HG02970 (cell line): ENCODE results near the gene ADTRP.

Source experiments
- ATAC-seq: cut with Tn5 transposase; IDR thresholded peaks from one replicate; pipeline ENCODE4 v1.9.1; 2021; ENCODE audit warnings: mild to moderate bottlenecking, moderate library complexity, moderate number of reproducible peaks; ENCODE audit not compliant: unreplicated experiment, low FRiP score

The ADTRP gene, protein sequence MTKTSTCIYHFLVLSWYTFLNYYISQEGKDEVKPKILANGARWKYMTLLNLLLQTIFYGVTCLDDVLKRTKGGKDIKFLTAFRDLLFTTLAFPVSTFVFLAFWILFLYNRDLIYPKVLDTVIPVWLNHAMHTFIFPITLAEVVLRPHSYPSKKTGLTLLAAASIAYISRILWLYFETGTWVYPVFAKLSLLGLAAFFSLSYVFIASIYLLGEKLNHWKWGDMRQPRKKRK

DNA sequence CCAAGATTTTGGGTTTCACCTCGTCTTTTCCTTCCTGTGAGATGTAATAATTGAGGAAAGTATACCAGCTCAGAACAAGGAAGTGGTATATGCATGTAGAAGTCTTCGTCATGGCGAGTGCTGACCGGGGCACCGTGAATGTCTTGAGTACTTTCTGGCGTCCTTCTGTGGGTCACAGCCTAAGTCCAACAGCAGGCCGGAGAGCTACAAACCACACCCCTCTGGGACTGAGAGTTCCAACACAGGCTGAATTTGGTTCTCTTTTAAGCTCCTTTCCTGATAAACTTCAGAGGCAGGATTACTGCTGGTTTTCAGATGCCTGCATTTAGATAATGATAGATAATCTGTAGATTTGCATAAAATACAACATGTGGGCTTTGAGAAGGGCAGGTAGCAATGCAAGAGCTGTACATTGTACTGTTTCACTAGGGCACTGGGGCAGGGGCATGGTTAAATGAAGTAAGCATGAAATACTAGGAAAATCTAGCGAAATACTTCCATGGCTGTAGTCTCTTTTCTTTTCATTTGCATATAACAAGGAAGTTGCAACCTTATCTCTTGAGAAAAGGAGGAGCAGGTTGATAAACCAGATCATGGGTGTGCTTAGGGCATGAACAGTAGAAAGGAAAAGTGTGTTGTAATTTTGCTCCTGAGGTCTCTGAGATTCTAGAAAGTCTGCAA lies at the start of gene ADTRP:
Gene ADTRP (minus strand): TSS at position 156 of the 681 bp plus-strand sequence. CDS start 44 bp downstream, at position 112.
- ATAC-seq = no peak

DNA sequence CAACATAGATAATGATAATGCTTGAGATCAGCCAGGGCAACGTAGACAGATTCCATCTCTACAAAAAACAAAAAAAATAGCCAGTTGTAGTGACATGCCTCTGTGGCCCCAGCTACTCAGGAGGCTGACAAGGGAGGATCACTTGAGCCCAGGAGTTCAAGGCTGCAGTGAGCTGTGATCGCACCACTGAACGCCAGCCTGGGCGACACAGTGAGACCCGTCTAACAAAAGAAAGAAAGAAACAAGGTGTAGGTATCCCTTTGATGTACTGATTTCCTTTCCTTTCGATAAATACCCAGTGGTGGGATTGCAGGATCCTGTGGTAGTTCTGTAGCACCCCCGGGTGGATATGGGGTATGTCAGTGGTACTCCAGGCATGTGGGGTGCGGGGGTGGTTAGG lies 48.2 kb upstream of the ADTRP start:
- no peak for ATAC-seq

DNA sequence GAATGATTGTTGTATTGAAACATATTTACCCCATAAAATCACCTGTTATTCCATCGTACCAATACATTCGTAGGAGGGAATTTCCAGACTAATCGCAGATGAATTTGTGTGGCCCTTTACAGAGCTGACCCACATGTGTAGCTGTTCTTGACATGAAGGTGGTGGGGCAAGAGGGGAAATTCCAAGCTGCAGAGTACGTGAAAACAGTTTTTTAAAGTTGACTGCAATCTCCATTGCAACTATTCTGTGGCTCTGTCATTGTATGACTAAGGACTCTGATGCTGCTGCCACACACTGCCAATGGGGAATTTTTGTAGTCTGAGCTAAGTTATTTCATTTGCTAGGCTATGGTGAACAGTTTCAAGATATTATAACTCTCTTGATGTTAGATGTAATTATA lies 46.4 kb upstream of the ADTRP start:
- ATAC-seq = peak; percentile 73

DNA sequence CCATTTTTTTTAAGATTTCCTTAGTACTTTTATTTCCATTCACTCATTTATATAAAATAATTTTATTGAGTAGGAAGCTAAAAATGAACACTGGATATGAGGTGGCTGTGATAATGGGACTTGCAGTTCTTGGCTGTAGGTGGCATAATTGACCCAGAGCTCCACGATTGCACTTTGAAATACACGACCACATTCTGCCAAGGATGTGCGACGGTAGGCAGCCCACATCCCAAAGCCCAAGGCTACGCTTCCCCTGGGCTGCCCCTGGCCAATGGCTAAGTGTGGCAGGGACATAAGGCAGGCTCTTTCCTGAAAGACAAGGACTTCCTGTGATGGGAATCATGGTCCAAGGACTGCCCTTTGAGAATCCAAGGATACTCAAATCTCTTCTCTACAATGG lies 43.7 kb upstream of the ADTRP start:
- no peak for ATAC-seq

DNA sequence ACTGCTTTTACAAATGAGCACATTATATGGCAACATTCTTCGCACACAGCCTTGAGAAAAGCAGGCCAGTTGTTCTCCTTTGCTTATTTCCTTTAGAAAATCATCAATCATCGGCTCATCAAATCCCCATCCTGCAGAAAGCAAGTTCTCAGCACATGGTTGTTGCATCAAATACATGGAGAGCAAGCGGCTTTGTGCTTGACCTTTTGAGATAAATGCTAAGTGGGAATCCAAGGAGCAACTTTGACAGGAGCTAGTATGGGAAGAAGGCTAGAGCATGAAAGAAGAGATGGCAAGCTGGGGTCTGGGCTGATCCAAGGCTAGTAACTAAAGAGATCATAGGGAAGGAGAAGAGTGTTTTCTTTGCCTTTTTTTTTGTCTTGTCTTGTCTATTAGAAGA lies 43.2 kb upstream of the ADTRP start:
- no peak for ATAC-seq

DNA sequence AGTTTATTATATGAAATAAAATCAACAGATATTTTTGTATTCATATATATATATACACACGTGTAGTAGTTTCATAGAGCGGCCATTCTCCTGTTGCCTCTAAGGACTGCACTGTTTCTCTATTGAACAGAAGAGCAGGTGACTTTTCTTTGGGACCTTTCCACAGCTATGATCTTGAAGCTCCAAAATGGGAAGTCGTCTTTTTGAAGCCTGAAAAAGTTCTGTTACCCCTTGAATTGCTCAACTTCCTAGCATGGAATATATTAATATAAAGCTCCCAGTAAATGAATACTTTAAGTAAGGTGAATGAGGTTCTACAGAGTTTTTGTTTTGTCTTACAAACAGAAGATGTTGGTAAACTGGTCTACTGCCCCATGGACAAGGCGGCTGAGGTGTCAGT lies 42.2 kb upstream of the ADTRP start:
- no peak for ATAC-seq

DNA sequence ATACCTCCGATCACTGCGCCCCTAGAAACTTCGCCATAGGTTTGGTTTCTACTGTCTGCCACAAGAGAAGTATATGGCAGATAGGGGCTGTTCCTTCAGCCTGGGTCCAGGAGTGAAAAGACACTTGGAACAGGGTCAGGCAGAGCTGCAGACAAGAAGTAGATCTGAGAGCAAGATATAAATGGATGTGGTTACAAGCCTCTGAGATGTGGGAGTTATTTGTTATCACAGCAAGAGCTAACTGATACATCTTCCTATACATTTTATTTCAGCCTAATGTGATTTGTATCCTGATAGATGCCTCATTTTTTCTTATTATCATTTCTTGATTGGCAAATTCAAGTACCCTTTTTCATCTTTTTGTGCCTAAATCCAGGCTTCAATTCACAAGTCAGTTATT lies 40.9 kb upstream of the ADTRP start:
- no peak for ATAC-seq

DNA sequence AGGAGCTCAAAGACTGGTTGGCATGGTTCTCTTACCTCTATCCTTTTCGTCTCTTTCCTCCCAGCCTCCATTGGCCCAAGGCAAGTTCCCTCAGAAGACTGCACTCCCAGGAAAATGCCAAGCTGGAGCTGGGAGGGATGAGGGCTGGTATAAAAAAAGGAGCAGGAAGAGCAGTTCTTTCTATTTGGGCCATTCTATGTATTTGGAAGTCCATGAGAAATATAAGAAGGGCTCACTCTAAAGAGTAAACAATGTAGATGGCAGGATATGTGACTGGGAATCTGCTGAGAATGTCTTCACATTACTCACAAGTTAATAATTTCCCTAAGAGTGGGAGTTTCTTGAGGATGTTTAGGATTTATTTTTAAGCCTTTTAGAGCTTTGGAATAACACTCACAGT lies 36.6 kb upstream of the ADTRP start:
- ATAC-seq = no peak

DNA sequence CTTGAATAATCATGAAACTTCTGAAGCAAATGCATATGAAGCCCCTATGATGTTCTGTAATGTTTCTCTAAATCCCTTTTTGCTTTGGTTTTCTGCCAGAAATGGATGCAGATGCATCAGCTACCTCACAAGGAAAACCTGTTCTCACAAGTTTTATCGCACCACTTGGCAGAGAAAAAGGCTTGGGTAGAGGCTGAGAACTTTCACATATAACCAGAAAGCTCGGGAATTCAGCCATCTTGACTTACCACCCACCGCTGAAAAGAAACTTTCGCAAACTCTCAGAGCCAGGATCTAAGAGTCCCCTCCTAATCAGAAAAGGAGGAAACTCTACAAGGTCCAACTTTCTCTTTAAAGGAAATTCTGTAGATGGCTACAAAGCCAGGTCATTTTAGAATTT lies 36.2 kb upstream of the ADTRP start:
- ATAC-seq = no peak

DNA sequence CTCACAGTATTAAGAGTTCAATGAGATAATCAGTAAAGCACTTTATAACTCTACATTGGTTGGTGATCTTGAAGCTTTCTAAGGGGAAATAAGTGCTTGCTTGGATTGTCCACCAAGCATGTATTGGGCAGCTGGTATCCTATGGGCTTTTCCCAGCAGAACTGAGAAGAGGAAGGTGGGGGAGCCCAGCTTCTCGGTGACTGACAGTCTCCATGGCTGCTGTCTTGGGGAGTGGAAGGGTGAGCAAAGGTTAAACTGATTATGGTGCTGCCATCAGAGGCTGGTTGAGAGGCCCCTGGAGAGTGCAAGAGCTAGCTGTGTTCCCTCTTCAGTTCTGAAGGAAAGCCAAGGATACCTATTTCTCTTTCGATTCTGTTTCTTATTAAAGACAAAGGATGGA lies 35.5 kb upstream of the ADTRP start:
- no peak for ATAC-seq

DNA sequence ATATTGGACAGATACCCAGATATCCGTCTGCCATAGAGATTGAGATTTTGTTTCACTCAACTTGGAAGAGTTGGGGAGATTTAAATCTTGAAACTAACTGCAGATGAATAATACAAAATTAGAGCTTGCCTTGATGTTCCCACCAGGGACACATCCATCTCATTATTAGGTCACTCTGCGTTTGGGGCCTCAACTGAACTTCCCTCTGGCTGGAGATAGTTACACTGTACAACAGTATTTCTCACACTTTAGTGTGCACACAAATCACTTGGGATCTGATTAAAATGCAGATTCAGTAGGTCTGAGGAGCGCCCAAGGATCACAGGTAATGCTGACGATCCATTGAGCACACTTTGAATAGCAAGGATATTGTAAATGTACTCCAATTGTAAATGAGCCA lies 35.0 kb upstream of the ADTRP start:
- ATAC-seq = no peak

DNA sequence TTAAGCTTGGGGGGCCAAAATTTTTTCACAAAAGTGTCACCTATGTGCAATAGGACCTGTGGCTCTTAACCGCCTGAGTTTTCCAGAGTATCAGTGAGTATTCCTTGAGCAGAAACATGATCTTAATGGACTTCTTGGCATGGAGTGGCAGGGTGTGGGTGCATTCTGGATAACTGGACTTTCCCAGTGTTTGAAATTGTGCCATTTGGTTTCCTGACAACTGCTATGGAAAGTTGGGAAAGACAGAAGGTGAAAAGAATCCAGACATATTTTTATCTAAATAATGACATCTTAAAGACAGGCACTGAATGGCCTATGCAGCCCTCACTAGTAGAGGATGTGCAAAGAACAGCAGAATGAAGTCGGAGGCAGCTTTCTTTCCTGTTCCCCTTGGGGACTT lies 34.3 kb upstream of the ADTRP start:
- no peak for ATAC-seq

DNA sequence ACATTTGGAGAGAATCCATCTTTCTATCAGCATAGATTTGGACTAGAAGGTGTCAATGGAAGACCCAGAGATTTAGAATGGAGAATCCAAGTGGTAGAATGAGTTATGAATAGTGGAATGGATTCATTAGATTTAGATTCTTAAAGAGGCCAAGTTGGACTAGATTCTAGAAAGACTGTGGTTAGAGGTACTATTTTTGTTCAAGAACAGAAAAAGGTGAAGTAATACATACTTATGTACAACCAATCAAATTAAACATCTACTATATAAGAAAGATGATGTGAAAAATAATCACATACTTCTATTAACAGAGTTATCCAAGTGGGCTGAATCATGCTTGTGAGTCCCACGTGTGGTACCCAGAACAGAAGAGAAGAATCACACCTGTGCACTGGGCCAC lies 33.8 kb upstream of the ADTRP start:
- ATAC-seq = no peak

DNA sequence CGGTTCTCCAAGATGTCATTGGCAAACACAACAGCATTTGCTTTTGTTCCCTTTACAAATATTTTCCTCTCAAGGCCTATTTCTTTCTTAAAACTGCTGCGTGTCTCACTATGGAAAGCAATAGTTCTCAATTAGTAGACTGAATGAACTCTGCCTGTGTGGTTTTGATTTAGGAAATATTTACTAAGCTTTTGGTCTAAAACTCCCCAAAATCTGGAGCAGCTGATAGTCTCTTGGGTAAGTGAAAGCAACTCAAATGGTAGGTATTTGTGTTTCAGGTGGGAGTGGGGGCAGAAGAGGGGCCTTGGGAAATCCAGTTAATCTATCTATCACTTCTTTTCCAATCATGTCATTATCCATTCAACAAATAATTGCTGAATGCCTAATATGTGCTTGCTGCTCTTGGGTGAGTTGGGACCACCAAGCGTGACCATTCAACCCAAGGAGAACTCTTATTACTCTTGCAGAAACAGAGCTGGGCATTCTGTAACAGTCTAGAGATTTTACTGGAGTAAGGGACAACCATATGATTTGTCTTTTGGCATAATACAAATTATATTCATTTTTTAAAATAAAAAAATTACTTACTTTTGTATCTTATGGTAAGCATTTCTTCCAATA lies 33.2 kb upstream of the ADTRP start:
- no peak for ATAC-seq

DNA sequence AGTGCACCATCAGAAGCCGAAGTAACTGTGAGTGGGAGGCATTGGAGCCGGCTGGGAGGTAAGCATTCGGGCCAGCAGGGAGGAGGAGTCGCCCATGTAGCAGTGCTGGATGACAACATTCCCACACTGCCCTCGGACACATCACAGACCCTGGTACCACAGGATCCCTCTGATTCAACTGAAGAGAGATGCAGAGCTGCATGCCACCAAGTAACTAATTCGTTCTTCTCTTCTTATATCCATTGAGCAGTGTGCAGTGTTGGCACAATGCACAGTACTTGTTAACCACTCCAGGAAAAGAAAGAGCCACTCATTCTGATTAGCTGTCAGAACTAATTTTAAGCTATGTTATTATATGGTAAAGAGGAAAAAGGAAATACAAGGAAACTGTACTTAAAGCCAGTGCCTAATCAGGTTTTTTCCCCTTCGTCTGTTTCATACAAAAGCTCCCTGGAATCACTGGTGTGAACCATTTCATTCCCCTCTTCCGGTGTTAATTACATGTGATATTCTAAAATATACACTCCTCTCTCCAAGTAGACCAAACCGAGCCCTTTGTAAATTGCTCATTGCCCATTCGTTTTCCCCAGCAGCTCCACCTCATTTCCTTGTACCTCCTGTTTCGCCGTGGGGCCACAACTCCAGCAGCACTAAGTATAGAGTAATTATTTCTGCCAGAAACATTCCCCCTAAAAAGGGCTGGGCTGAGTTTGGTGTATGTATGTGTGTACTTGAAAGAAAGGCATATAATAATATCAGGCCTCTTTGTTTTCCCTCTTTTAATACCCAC lies 32.4 kb upstream of the ADTRP start:
- ATAC-seq = no peak

DNA sequence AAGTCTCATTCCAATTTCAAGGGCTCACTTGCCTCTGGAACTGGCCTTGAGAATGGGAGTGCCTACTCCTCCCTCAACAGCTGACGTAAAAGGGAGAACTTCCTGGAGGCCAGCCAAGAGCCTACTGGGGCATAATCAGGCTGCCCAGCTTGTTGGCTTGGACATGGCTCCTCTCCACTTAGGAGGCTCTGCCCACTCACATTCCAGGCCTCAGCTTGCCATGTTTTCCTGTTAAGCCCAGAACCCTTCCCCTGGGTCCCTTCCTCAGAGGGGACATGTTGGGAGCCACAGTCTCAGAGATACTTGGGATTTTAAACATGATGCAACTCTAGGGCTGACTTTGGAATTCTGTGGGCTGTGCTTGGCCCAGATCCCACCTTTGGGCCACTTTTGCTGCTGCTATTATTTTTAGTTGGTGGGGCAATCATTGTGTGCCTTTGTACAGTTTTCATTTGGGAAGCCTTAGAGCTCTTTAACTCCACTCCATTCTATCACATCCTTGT lies 31.5 kb upstream of the ADTRP start:
- no peak for ATAC-seq

DNA sequence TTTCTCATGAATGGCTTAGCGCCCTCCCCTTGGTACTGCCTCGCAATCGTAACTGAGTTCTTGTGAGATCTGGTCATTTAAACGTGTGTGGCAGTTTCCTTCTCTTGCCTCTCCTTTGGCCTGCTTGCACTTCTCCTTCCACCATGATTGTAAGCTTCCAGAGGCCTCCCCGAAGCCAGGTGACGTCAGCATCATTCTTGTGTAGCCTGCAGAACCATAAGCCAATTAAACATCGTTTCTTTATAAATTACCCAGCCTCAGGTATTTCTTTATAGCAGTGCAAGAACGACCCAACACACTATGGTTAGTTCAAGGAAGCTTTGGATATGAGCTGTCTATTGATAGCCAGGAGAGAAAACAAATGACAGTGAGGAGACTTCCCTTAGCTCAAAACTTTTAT lies 29.5 kb upstream of the ADTRP start:
- ATAC-seq = no peak

DNA sequence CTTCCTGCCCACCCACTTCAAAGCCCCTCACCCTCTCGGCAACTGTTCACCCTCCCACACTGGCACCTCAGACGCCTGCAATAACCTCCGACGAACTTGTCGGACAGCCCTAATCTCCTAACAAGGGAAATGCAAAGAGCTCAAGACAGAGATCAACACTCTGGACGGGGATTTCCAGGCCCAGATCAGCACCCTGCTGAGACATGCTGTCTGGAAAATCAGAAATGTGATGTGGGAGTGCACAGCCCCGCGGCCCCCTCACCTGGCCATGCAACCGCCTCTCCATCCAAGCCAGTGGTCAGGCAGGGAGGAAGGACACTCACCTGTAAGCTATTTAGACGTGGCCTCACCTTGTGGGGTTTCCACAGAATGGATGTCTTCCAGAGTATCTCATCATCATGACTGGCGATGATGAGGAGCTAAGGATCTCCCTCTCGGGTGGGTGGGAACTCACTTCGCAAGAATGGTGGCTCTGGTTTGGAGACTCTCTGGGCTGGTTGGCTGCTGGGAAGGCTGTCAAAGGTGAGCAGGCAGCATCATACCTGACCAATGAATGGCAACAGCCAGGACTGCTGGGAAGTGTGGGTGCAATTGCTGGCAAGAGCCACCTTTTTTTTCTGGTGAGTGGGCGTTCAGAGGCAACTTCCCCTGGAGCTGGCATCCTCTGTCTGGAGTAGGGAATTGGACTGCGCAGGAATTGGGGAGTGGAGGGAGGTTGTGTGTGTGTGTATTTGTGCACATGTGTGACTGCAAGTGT lies 28.1 kb upstream of the ADTRP start:
- no peak for ATAC-seq

DNA sequence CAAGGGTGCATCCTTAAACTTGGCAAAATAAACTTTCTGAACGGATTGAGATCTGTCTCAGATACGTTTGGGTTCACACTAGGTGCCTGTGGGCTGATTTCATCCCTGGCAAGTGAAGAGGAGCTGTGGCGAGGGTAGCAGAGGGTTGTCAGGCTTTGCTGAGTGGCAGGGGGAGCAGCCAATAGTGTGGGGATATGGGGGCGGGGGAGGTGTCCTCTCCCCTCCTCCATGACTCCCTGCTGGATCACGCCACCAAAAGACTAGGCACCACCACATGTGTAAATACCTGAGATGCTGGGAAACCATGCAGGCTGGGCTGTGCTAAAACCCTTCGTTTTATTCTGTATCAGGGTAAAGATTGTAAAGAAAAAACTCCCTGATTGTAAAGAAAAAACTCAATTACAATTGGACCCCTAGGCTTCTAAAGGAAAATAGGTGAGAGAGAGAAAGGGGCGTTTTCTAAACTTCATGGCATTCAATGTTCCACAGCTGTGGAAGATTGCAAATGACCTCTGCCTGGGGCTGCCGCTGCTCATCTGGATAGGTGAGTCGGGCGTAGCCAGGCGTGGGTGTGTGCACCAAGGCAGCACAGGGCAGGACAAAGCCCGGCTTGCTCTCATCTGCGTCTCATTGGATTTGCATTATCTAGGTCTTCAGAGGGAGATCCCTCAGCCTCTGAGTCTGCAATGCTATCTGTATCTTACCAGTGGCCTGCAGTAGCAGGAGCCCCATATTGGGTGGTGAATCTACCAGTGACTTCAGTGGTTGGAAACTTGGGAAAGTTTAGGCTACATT lies 26.9 kb upstream of the ADTRP start:
- no peak for ATAC-seq

DNA sequence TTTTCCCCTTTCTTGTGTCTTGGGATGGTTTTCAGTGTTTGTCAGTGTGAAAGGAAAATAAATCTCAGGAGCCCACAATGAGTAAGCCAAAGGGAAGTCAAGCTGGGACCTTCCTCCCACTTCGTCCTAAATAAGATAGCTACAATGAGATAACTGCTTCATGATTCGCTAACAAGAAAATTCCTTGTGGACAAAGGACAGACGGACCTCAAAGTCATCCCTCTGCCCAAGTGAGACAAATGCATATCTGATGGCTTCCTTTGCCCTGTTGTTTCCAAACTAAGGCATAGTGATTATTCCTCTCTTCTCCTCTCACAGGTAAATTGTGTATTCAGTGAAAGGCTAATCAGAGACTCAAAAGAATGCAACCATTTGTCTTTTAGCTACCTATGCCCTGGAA lies 26.1 kb upstream of the ADTRP start:
- ATAC-seq = no peak
